HepG2 (cell line): ENCODE measurements around the gene TMEM247. TPM values are rescaled to one million over a fixed set of nuclear protein-coding genes. Genes with fewer than 3 reads are reported as not detected.

Source experiments
- ARID2 ChIP-seq: sonication (generic); formaldehyde crosslinking; IDR thresholded peaks from 2 replicates; pipeline ENCODE4 v1.8.1; 2022; ENCODE audit warnings: mild to moderate bottlenecking, missing genetic modification reagents, borderline replicate concordance
- CBX1 ChIP-seq: IDR thresholded peaks from one replicate; pipeline ENCODE4 v1.6.1; 2016; ENCODE audit warnings: antibody characterized with exemption, low read depth
- ETV6 ChIP-seq: sonication (generic); formaldehyde crosslinking; conservative IDR thresholded peaks from 2 replicates; pipeline ENCODE4 v1.4.0; 2020; ENCODE audit warnings: missing genetic modification reagents
- NFKBIZ ChIP-seq: IDR thresholded peaks from 2 replicates; pipeline ENCODE4 v1.6.1; 2018; ENCODE audit warnings: missing genetic modification reagents, missing compliant biosample characterization
- PCBP2 ChIP-seq: fragments of 200-400 bp; formaldehyde crosslinking; optimal IDR thresholded peaks from 2 replicates; pipeline ENCODE3; 2018; ENCODE audit warnings: low read length, low read depth; ENCODE audit not compliant: poor library complexity, severe bottlenecking
- SOX5 ChIP-seq: IDR thresholded peaks from 2 replicates; pipeline ENCODE4 v1.6.1; 2016; ENCODE audit warnings: borderline replicate concordance
- TRIM22 ChIP-seq: fragments of 450-650 bp; IDR thresholded peaks from 2 replicates; pipeline ENCODE4 v1.6.1; 2017
- ZNF687 ChIP-seq: sonication (generic); formaldehyde crosslinking; IDR thresholded peaks from 2 replicates; pipeline ENCODE4 v1.5.1; 2020; ENCODE audit warnings: mild to moderate bottlenecking, missing genetic modification reagents, moderate library complexity
- ZNF766 ChIP-seq: sonication (generic); formaldehyde crosslinking; IDR thresholded peaks from 2 replicates; pipeline ENCODE4 v1.5.0; 2020; ENCODE audit warnings: missing genetic modification reagents, borderline replicate concordance
- ZNF768 ChIP-seq: sonication (generic); formaldehyde crosslinking; IDR thresholded peaks from 2 replicates; pipeline ENCODE4 v1.4.0; 2020; ENCODE audit warnings: missing genetic modification reagents
- polyA plus RNA-seq, 8 experiments: library from polyadenylated mRNA; depleted of rRNA in 3 of 8; stranded (reverse) in 7 of 8; unstranded in 1 of 8; fragments of >200 nt; fragmentation: Illumina TruSeq in 4 of 8; extraction: Trizol in 4 of 8; gene quantifications; 2 replicates each; pipeline versions ENCODE4 v1.2.1 to v1.2.3, GENCODE V29; 2011 to 2016; ENCODE audit warnings: low read depth in 4 of 8, missing spikeins in 1 of 8, mixed read lengths in 1 of 8; ENCODE audit not compliant: insufficient read depth in 1 of 8
- total RNA-seq, 5 experiments: library from RNA; depleted of rRNA; stranded (reverse); fragments of >200 nt; fragmentation: Illumina TruSeq; extraction: Trizol; gene quantifications; 2 replicates each; pipeline ENCODE4 v1.2.3, GENCODE V29; 2016; ENCODE audit warnings: low read depth in 1 of 5

TMEM247 gene
- total and polyA plus RNA-seq, 2 of the 13 experiments (the other 11 are each of a cell fraction or from before 2014, with no cell fraction given) = not detected

DNA sequence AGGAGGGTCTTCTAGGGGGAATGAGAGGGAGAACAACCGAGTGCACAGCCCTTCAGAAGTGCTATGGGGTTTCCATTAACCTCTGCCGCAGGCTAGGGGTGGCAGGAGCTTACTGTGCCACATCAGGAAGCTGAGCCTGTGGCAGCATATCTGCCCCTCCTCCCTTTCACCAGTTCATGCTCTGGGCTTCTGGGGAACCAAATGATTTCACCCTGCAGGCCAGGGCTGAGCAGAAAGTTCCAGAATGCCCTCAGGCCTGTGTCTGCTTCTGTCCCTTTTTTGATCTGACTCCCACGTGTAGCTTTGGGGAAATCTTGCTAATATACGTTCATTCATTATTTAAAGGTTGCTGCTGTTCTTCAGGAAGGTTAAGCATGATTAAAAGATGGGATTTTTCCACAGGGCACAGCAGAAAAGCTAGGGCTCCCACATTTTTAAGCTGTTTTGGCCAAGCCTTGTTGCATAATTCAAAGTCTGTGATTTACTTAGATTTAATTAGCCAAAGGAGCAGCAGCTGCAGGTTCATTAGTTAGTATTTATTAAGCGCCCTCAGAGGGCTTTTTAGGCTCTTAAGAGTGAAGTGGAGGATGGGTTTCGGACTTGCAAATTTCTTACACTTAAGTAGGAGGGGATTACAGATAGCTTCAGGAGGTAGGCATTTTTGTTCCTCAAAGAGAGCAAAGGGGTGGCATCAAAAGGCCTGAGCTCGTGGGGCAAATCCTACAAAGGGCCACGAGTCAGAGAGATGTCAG, 10.2 kb downstream of the TMEM247 start (continued):
- TF ChIP-seq ZNF766 (CRISPR knock-in tag) (no peak), ARID2 (CRISPR knock-in tag) (no peak), ETV6 (no peak), PCBP2 (no peak), NFKBIZ (CRISPR knock-in tag) (no peak), ZNF768 (CRISPR knock-in tag) (no peak), SOX5 (CRISPR knock-in tag) (no peak), TRIM22 (no peak), ZNF687 (CRISPR knock-in tag) (no peak), CBX1 (no peak)
